ENCODE data around the gene LILRB1.
"Not testable (repeated sequence)": the region's sequence is repeated elsewhere in the genome, so short reads cannot be mapped to it uniquely, and the experiment has no call there.

LILRB1 gene

GRCh38 chr19:54630262-54630661, at the start of gene LILRB1:
TSS of gene LILRB1 (plus strand) at chr19:54630484. CDS start at chr19:54631074, 590 bp downstream.
- not testable (repeated sequence) for DNase-seq

GRCh38 chr19:54586397-54586796, 43.9 kb upstream of the LILRB1 start:
- DNase-seq: no peak

GRCh38 chr19:54587026-54587425, 43.3 kb upstream of the LILRB1 start:
- no peak for DNase-seq

GRCh38 chr19:54593445-54593844, 36.8 kb upstream of the LILRB1 start, which contains the start of gene LILRA1:
TSS of gene LILRA1 (plus strand) at chr19:54593632. CDS start at chr19:54594245, 613 bp downstream.
- DNase-seq: not testable (repeated sequence)

DNA sequence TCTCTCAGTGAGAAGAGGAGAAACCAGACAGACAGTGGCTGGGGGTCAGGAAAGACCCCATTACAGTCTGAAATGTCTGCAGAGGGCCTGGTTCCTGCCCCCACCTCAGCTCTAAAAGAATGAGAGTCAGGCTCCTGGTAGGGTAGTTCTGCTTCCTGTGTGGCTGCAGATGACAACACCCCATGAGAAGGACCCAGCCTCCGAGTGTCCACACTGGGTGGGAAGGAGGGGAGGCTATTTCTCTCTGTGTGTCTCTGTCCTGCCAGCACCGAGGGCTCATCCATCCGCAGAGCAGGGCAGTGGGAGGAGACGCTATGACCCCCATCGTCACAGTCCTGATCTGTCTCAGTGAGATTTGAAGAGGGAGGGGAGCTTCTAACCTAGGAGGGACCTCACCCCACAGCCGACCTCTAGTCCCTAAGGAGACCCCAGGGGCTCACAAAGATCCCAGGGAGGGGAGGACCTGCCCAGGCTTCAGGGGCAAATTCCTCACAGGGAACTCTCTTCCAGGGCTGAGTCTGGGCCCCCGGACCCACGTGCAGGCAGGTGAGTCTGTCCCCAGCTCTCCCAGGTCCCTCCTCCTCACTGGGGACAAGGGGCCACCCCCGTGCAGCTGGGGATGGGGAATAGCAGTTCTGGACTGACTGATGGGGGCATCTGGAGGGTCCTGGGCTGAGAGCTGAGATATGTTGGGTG, 36.2 kb upstream of the LILRB1 start:
- DNase-seq: not testable (repeated sequence)

DNA sequence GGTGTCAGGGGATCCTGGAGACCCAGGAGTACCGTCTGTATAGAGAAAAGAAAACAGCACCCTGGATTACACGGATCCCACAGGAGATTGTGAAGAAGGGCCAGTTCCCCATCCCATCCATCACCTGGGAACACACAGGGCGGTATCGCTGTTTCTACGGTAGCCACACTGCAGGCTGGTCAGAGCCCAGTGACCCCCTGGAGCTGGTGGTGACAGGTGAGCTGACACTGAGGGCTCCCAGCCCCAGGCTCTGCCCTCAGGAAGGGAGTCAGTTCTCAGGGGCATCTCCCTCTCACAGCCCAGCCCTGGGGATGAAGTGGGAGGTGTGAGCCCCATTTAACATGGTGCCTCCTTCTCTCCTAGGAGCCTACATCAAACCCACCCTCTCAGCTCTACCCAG, 35.5 kb upstream of the LILRB1 start:
- DNase-seq: no peak

GRCh38 chr19:54595680-54596436, 34.4 kb upstream of the LILRB1 start:
- not testable (repeated sequence) for DNase-seq

- no peak for DNase-seq
Observed at GRCh38 chr19:54600212-54600611, 30.1 kb upstream of the LILRB1 start.

- no peak for DNase-seq
Observed at GRCh38 chr19:54606230-54606629, 24.1 kb upstream of the LILRB1 start.

DNA sequence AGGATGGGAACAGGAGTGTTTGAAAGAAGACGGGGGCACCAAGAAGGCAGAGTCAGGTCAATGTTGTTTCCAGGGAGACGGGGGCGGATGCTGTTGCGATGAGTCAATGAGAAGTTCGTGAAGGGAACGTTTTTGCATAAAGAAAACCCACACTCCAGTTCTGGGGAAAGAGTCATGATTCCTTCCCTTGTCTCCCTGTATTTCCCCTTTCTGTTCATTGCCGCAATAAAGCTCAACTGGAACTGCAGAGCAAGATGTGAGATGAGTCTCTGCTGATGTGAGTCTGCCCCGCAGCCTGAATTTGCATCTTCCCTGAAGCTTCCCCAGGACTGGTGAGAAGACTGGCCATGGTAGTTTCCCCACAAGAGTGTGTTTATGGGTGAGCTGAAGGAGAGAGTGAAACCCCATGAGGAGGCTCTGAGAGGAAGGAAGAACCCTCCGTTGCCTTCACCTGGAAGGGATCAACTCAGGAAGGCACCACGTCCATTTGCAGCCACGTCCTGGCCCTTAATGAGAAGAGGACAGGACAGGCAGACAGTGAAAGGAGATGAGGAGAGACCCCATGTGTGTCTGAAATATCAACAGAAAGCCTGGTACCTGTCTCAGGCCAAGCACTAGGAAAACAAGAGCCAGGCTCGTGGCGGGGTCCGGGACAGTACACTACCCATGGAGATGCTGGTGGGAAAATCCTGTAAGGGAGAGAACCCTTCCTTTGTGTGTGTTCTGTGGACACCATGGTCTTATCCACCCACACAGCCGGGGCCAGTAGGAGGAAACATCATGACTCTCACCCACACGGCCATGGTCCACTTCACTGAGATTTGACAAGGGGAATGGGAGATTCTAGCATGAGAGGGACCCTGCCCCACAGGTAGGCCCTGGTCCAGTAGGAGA, 23.1 kb upstream of the LILRB1 start:
- DNase-seq: no peak

- no peak for DNase-seq
Observed at GRCh38 chr19:54607785-54608150, 22.5 kb upstream of the LILRB1 start.

DNA sequence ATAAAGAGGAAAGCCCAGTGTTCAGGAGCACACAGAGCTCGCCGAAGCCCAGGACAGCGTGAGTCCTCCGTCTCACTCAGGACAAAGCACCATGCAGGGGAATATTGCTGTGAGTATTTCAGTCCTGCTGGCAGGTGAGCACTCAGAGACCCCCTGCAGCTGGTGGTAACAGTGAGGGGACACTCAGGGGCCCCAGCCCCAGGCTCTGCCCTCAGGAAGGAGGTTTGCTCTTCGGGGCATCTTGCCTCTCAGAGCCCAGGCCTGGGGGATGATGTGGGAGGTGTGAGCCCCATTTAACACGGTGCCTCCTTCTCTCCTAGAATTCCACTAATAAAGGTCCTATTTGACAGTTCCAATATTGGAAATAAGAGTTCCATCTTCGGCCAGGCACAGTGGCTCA, 22.1 kb upstream of the LILRB1 start:
- no peak for DNase-seq

DNA sequence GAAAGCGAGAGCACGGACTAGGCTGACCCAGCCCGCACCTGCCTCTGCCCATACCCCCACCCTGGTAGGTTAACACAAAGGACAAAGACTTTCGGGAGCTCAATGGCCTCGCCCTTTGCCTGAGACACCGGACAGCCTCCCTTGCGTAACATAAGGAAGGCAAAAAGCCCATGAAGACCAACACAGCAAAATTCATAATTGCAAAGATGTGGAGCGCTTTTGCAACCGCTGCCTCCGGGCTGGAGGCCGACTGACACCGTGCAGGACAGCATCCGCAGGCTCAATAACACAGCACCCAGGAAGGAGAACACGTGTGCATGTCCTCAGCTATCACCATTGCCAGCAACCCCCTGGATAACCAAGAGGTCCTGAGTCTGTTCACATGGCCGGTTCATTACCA, 21.5 kb upstream of the LILRB1 start:
- DNase-seq: no peak

GRCh38 chr19:54609356-54609791, 20.9 kb upstream of the LILRB1 start:
- DNase-seq: no peak

GRCh38 chr19:54612428-54612827, 17.9 kb upstream of the LILRB1 start:
- no peak for DNase-seq

- no peak for DNase-seq
Observed at GRCh38 chr19:54614726-54615125, 15.6 kb upstream of the LILRB1 start.

DNA sequence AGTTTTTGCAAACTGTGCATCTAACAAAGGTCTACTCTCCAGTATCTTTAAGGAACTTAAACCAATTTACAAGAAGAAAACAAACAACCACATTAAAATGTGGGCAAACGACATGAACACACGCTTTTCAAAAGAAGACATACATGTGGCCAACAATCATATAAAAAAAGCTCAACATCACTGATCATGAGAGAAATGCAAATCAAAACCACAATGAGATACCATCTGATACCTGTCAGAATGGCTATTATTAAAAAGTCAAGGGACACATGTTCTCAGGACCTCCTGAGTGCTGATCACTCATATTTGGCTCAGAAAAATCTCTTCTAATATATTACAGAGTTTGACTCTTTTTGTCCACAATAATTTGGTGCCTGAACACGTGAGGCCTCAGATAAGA, 14.2 kb upstream of the LILRB1 start:
- no peak for DNase-seq

GRCh38 chr19:54616821-54617560, 13.3 kb upstream of the LILRB1 start:
- no peak for DNase-seq

DNA sequence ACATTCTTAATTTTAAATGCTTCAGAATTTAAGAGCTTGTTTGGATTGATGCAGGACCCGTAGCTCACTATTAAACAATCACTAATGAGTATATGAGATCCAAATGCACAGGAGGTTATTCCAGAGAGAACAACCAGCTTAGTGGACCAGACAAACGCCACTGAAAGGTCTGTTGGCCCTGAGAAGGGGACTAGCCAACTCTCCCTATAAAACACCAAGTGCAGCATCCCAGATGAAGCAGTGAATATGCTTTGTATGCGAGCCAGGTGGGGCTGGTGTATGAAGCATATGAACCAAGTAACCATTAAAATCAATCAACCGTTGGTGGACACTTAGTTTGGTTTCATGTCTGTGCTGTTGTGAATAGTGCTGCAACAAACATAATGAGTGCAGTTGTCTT, 9.8 kb upstream of the LILRB1 start:
- DNase-seq: no peak

GRCh38 chr19:54622431-54622830, 7.9 kb upstream of the LILRB1 start:
- DNase-seq: no peak

DNA sequence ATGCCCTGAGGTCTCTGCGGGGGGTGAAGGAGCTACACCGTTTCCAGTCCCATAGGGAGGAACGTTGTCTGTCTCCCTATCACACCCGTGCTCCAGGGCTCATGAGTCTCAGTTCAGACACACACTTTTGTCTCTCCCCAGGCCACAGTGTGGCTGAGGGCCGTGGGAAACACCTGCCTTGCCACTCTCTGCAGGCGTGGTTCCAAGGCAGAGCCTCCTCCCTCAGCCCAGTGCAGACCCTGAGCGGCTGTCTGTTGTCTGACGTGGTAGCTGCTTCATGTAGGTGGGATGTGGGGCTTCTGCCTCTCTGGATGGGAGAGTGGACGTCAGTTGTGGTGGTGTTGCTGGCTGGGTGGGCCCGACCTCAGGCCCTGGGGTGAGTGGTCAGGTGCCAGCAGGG, 6.0 kb upstream of the LILRB1 start:
- not testable (repeated sequence) for DNase-seq

DNA sequence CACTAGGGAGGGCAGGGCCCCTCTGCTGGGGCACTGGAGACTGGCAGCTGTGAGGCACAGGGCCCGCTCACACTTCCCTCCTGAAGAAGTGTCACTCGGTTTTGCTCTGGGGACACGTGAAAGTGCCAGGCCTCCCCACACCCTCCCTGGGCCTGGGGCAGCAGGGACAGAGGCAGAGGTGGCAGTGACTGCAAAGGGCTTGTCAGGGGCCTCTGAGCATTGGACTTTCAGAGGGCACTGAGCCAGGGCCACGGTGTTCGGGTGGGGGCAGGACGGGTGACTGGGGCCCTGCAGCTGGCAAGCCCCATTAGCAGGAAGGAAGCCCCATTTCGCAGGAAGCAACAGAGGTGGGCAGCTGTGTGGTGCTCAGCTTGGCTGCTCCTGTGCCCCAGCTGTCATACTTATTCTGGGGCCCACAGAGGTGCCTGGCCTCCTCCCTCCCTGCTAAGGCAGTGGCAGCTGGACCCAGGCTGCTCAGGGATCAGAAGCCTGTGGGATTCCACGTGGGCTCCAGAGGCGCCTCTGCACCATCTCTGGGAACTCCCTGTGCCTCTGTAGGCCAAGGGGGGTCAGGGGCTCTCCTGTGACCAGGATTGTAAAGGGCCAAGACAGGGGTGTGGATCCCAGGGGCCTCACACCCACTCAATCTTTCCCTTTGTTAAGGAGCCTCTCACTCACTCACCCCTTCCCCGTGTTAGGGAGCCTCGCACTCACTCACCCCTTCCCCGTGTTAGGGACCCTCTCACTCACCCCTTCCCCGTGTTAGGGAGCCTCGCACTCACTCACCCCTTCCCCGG, 5.2 kb upstream of the LILRB1 start:
- DNase-seq: not testable (repeated sequence)

All from activated CD4-positive, alpha-beta T cell treated with anti-CD3 and anti-CD28 coated beads, Interleukin-2, amount 50 U/mL, for 48 hours (primary cell).